Measurements from ENCODE around the gene AGBL4.

Gene AGBL4

GRCh38 chr1:48500541-48501450, 1523.0 kb downstream of the AGBL4 start:
- DNase-seq, result no peak

DNA sequence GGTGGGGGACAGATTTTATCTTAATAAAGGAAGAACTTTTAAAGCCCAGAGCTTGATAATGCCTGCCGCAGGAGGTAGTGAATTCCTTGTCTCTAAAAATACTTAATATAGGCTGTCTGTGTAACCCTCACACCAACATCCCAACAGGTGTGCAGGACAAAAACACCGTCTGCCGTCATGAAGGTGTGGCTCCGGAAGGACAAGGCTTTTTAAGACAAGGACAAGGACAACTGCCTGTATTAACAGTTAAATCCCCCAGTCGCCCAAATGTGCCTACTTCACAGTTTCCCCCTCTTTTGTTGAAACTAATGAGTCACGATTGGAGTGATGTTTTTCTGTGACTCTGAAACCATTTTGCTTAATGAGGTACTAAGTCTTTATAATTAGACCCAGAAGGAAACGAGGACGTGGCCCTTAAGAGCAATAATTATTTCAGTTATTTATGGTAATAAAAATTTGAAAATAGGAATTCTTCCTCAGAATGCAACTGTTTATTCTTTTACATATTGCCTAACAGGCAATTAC, 1524.5 kb downstream of the AGBL4 start:
- DNase-seq, result no peak

DNA sequence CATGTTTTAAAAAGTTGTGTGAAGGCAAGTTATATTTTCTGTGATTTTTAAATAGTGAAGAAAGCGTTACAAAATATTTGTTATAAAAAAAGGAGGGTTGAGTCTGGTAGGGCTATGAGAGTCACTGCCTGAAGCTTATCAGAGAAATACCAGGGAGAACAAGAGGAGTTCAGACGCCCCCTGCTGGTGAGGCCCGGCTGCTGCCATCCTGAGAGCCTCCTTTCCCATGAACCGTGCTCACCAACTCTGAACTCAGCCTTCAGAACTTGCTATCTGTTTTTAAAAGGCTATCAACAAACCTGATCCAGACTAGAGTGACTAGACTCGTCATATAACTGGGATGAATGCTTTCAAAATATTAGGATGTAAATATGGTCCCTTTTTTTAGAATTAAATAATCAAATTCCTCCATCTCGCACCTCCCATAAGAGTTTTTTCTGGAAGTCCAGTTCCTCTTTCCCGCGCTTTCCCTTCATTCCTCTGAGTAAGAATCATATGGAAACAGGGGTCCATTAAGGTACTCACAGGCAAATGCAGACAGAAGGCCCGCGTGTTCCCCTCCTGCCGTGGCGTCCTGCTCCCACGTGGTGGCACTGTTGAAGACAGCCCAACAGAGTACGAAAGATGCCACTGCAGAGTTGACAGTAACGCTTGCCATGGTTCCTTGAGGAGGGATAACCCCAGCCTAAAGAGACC, 1525.5 kb downstream of the AGBL4 start:
- peak; percentile 49 for DNase-seq

GRCh38 chr1:48495911-48496310, 1527.8 kb downstream of the AGBL4 start:
- no peak for DNase-seq

DNA sequence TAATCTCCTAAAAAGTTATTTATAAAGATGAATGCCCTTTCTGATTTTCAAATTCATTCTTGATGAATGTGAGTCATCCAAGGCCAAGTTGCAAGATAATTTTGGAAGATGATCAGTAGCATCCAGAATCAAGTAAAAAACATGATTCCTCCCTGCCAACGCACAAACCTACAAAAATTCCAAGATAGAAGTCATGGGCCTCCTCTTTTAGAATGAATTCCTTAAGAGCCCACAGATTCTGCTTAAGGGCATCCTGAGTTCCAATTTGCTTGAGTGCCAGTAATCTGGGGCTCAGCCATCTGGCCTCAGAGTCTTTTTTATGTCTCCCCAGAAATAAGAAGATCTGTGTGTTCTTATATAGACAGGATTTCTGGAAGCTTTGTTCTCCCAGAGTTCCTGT, 1528.6 kb downstream of the AGBL4 start:
- DNase-seq, result no peak

- no peak for DNase-seq
Observed at GRCh38 chr1:48493970-48494769, 1529.6 kb downstream of the AGBL4 start.

GRCh38 chr1:48493041-48493440, 1530.7 kb downstream of the AGBL4 start:
- no peak for DNase-seq

GRCh38 chr1:48492392-48492791, 1531.4 kb downstream of the AGBL4 start:
- no peak for DNase-seq

- DNase-seq, result no peak
Observed at GRCh38 chr1:48488721-48489120, 1535.0 kb downstream of the AGBL4 start.
